ENCODE results near the gene MDM4.

DNA sequence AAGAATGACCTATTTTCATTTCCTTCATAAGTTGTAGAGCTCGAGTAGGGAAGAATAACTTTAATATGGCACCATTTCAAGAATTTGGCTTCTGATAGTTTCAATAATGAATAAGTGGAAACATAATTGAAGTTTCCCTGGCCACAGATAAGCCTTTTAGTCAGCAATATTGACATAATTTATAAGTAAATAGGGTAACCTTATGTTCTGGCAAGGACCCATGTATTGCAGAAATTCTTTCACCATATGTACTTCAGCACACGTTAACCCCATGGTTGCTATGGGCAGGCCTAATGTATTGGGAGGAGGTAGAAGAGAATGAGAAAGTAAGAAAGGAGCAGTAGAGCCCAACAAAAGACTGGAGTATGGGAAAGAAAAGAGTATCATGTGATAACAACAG is 25.4 kb downstream of the MDM4 start:
- no peak for TF ChIP-seq POLR2A (IDR thresholded peaks at IDR 0.05; ENCODE audit: low read length)
- TF ChIP-seq GATA1 (IDR thresholded peaks at IDR 0.05; ENCODE audit: low read depth, low read length) = no peak
